Right lobe of liver (tissue), 4 donors: ENCODE data around the gene CCDC33.

Experiments used
- CTCF ChIP-seq, 4 donors: fragments of 200-600 bp in 3 of 4; fragments of 450-650 bp in 1 of 4; IDR thresholded peaks; one replicate each; pipeline versions ENCODE4 v1.5.1 to v1.8.0; 2016 to 2022; ENCODE audit warnings: antibody characterized with exemption in 4 of 4, mild to moderate bottlenecking in 2 of 4
- POLR2A ChIP-seq: fragments of 450-650 bp; IDR thresholded peaks from one replicate; pipeline ENCODE4 v1.6.1; 2017; ENCODE audit warnings: antibody characterized with exemption, mild to moderate bottlenecking
- donor health status: DM: no; HTN: no; CAD: no.
- donor health status: DM: no; HTN: no; CAD: no.
- donor health status: DM: no; HTN: yes; CAD: no.

- TF ChIP-seq POLR2A = no peak
- TF ChIP-seq CTCF (IDR thresholded peaks at IDR 0.05) = no peak
These were observed 81.8 kb downstream of the CCDC33 start for GRCh38 chr15:74317820-74318375.
